ENCODE data around the gene POLL. TPM values are rescaled to one million over a fixed set of nuclear protein-coding genes. Genes with fewer than 3 reads are reported as not detected.
A peak's percentile ranks its signal among the peaks of the same experiment; 100 is the strongest.

POLL gene
- total RNA-seq, 2 donors from 2014 or later: 23.3 to 33.9 TPM

- TF ChIP-seq, protein P1, sequence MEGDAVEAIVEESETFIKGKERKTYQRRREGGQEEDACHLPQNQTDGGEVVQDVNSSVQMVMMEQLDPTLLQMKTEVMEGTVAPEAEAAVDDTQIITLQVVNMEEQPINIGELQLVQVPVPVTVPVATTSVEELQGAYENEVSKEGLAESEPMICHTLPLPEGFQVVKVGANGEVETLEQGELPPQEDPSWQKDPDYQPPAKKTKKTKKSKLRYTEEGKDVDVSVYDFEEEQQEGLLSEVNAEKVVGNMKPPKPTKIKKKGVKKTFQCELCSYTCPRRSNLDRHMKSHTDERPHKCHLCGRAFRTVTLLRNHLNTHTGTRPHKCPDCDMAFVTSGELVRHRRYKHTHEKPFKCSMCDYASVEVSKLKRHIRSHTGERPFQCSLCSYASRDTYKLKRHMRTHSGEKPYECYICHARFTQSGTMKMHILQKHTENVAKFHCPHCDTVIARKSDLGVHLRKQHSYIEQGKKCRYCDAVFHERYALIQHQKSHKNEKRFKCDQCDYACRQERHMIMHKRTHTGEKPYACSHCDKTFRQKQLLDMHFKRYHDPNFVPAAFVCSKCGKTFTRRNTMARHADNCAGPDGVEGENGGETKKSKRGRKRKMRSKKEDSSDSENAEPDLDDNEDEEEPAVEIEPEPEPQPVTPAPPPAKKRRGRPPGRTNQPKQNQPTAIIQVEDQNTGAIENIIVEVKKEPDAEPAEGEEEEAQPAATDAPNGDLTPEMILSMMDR (IDR thresholded peaks at IDR 0.05): no peak
- intact Hi-C loops (cut with DNase I): loop anchor here (10.0 kb wide), 1 partner anchor 121 kb away; no protein-coding TSS in a partner anchor
- no peak overlapping the region for H3K27ac ChIP-seq
- H3K4me3 ChIP-seq: no peak overlapping the region
- H3K9me3 ChIP-seq: no peaks in the 10 kb centered on the region
- no peaks in the 10 kb centered on the region for H3K36me3 ChIP-seq
- no peak overlapping the region for H3K9ac ChIP-seq (ENCODE audit: low read depth in 2 of 2, low read length in 2 of 2)
- DNase-seq: peak; percentile 8
- H3K27me3 ChIP-seq: peaks cover 45% of the 10 kb centered on the region
- peaks cover 6% of the 10 kb centered on the region for H3K4me1 ChIP-seq
Measured at GRCh38 chr10:101565370-101565900, 22.6 kb downstream of the POLL start.

GRCh38 chr10:101564490-101564991, 23.5 kb downstream of the POLL start:
- Histone ChIP-seq H3K4me1 (peaks cover 1% of the 10 kb centered on the region), H3K27ac (no peak overlapping the region), H3K4me3 (no peak overlapping the region), H3K9ac (ENCODE audit: low read depth in 2 of 2, low read length in 2 of 2) (no peak overlapping the region), H3K9me3 (no peaks in the 10 kb centered on the region), H3K27me3 (peaks cover 41% of the 10 kb centered on the region), H3K36me3 (no peaks in the 10 kb centered on the region)
- DNase-seq: peak; percentile 3
- TF ChIP-seq, protein P1 (IDR thresholded peaks at IDR 0.05): no peak
- intact Hi-C loops (cut with DNase I): loop anchor here (10.0 kb wide), 1 partner anchor 120 kb away; no protein-coding TSS in a partner anchor

DNA sequence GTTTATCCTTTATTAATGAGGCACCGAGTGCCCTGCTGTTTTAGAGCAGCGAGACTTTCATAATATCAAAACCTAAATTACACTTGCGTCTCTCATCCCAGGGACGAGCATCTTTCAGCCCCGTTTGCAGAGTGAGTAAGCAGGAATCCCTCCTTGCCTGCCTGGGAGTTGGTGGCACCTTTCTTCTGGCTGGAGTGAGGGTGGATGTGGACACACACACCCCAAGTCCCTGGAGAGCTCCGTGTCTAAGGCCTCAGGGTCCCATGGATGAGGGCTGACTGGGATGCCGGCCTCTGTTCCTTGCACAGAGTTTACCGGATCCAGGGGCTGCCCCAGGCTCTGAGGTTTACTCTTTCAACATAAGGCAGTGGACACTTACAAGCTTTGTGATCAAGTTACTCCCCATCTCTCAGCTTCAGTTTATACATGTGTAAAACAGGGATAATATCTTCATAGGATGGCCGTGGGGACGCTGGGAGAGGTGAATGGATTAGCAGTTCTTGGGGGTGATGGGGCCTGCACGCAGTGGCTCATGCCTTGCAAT, 24.5 kb downstream of the POLL start:
- H3K9ac ChIP-seq (ENCODE audit: low read depth in 2 of 2, low read length in 2 of 2): no peak overlapping the region
- no peak overlapping the region for H3K27ac ChIP-seq
- H3K4me3 ChIP-seq: no peak overlapping the region
- intact Hi-C loops (cut with DNase I): loop anchor here (10.0 kb wide), 1 partner anchor 119 kb away; no protein-coding TSS in a partner anchor
- H3K36me3 ChIP-seq: no peaks in the 10 kb centered on the region
- no peaks in the 10 kb centered on the region for H3K9me3 ChIP-seq
- DNase-seq: peak; percentile 8
- no peaks in the 10 kb centered on the region for H3K4me1 ChIP-seq
- H3K27me3 ChIP-seq: peaks cover 33% of the 10 kb centered on the region
- TF ChIP-seq, protein P1 (IDR thresholded peaks at IDR 0.05): no peak

DNA sequence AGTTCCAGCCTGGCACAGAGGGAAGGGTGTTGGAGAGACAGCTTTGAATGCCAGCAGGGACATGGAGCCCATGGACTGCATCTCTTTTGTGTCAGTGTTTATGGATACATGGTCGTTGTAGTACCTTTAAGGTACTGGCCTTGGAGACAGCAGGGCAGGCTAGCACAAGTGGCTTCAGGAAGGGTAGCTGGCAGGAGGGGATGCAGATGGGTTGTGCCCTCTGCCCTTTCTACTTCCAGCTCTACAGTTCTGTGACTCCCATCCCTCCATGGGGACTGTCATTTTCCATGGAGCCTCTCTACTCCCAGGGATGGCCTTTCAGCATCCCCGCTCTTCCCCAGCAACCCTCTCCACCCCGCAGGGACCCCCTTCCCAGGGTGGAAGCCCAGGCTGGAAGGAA, 25.1 kb downstream of the POLL start:
- Histone ChIP-seq H3K36me3 (no peaks in the 10 kb centered on the region), H3K9me3 (no peaks in the 10 kb centered on the region), H3K4me3 (no peak overlapping the region), H3K4me1 (no peaks in the 10 kb centered on the region), H3K9ac (ENCODE audit: low read depth in 2 of 2, low read length in 2 of 2) (no peak overlapping the region), H3K27me3 (peaks cover 31% of the 10 kb centered on the region), H3K27ac (no peak overlapping the region)
- peak; percentile 9 for DNase-seq
- intact Hi-C loops (cut with DNase I): loop anchor here (10.0 kb wide), 1 partner anchor 118 kb away; no protein-coding TSS in a partner anchor
- TF ChIP-seq, protein P1 (IDR thresholded peaks at IDR 0.05): no peak

- Histone ChIP-seq H3K9me3 (no peaks in the 10 kb centered on the region), H3K27ac (no peak overlapping the region), H3K9ac (ENCODE audit: low read depth in 2 of 2, low read length in 2 of 2) (no peak overlapping the region), H3K4me1 (no peaks in the 10 kb centered on the region), H3K36me3 (no peaks in the 10 kb centered on the region), H3K27me3 (peaks cover 29% of the 10 kb centered on the region), H3K4me3 (no peak overlapping the region)
- TF ChIP-seq, protein P1 (IDR thresholded peaks at IDR 0.05): no peak
- no peak for DNase-seq
- intact Hi-C loops (cut with DNase I): loop anchor here (10.0 kb wide), 1 partner anchor 117 kb away; no protein-coding TSS in a partner anchor
Measured at GRCh38 chr10:101562231-101562630, 25.8 kb downstream of the POLL start.
